ENCODE data around the gene PRUNE2.

DNA sequence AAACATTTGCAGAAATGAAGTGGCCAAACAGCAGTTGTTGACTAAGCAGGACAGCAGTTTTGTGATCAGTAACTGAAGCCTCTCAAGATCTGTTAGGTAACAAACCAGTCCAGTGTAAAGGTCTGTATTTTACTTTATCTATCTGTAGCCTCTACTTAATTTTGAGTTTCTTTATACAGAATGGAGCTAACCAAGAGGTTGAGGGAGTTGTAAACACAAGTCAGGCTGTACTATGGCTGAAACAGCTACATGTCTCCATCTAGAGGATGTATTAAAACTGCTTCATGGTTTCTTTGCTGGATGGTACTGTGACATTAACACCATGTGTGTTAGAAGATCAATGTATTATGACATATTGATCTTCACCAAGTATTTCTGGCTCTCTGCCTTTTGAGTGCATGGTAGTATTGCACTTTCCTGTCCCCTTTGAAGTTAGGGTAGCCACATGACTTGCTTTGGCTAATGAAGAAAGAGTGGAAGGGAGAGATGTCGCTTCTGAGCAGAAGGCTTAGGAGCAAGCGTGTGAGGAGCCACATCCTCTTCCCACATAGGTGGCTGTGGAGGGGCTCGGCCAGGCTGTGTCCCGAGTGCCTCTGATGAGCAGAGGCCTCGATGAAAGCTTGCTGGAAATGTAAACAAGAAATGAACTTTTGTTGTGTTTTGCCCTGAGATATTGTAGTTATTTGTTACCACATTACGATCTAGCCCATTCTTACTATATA is 247.2 kb downstream of the PRUNE2 start:
- TF ChIP-seq, protein P1, sequence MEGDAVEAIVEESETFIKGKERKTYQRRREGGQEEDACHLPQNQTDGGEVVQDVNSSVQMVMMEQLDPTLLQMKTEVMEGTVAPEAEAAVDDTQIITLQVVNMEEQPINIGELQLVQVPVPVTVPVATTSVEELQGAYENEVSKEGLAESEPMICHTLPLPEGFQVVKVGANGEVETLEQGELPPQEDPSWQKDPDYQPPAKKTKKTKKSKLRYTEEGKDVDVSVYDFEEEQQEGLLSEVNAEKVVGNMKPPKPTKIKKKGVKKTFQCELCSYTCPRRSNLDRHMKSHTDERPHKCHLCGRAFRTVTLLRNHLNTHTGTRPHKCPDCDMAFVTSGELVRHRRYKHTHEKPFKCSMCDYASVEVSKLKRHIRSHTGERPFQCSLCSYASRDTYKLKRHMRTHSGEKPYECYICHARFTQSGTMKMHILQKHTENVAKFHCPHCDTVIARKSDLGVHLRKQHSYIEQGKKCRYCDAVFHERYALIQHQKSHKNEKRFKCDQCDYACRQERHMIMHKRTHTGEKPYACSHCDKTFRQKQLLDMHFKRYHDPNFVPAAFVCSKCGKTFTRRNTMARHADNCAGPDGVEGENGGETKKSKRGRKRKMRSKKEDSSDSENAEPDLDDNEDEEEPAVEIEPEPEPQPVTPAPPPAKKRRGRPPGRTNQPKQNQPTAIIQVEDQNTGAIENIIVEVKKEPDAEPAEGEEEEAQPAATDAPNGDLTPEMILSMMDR (IDR thresholded peaks at IDR 0.05) = peak in 5 of 6 experiments; percentile 16 to 94 (median 89)
- TF ChIP-seq POLR2A (IDR thresholded peaks at IDR 0.05) = no peak

Data from Peyer's patch (tissue), 4 donors.